Upper lobe of left lung (tissue), 4 donors: ENCODE measurements around the gene LYPD5.

Experiments
- POLR2A ChIP-seq, 4 donors: fragments of 450-650 bp; IDR thresholded peaks; one replicate each; pipeline ENCODE4 v1.5.1; 2016 to 2017; ENCODE audit warnings: antibody characterized with exemption in 4 of 4, mild to moderate bottlenecking in 2 of 4
- POLR2AphosphoS5 ChIP-seq, 2 donors: sonication (generic); formaldehyde crosslinking; IDR thresholded peaks; one replicate each; pipeline ENCODE4 v1.5.1; 2017; ENCODE audit warnings: antibody characterized with exemption in 2 of 2
- TF ChIP-seq, protein P1 (sequence below), 6 experiments: fragments of 450-650 bp in 4 of 6; fragments of 200-600 bp in 2 of 6; sonication (generic) in 2 of 6; IDR thresholded peaks; one replicate each; pipeline ENCODE4 v1.5.1; 2016 to 2019; ENCODE audit warnings: antibody characterized with exemption in 6 of 6

DNA sequence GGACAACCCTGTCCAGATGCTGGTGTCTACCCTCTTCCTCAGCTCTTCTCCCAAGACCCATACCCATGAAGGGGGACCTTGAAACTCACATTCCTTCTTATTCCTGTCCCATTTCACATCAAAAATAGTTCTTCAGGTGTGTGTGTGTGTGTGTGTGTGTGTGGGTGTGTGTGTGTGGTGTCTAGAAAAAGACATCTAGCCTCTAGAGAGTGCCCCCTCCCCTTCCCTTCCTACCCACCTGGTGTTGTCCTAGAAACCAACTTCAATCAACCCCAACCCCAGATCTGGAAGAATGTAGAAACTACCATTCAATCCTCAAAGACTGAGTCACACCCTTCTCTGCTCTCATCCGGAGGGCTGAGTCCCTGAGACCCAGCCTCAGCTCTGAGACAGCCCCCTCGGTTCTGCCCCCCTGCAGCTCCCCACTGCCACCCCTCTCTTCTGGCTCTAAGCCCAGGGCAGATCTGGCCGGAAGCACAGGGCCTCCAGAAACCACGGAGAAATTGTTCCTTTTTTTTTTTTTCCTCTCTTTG, 25.0 kb downstream of the LYPD5 start:
- TF ChIP-seq POLR2A (IDR thresholded peaks at IDR 0.05) (no peak), POLR2AphosphoS5 (IDR thresholded peaks at IDR 0.05) (no peak)
- TF ChIP-seq, protein P1, sequence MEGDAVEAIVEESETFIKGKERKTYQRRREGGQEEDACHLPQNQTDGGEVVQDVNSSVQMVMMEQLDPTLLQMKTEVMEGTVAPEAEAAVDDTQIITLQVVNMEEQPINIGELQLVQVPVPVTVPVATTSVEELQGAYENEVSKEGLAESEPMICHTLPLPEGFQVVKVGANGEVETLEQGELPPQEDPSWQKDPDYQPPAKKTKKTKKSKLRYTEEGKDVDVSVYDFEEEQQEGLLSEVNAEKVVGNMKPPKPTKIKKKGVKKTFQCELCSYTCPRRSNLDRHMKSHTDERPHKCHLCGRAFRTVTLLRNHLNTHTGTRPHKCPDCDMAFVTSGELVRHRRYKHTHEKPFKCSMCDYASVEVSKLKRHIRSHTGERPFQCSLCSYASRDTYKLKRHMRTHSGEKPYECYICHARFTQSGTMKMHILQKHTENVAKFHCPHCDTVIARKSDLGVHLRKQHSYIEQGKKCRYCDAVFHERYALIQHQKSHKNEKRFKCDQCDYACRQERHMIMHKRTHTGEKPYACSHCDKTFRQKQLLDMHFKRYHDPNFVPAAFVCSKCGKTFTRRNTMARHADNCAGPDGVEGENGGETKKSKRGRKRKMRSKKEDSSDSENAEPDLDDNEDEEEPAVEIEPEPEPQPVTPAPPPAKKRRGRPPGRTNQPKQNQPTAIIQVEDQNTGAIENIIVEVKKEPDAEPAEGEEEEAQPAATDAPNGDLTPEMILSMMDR (IDR thresholded peaks at IDR 0.05): no peak
